Psoas muscle (tissue), 8 donors: Measurements from ENCODE around the gene STXBP1. TPM values are rescaled to one million over a fixed set of nuclear protein-coding genes. Genes with fewer than 3 reads are reported as not detected.
A peak's percentile ranks its signal among the peaks of the same experiment; 100 is the strongest.

Experiments used
- ATAC-seq, 4 donors: fragments of 200-7000 bp; cut with Tn5 transposase; one replicate each; pipeline ENCODE4 v1.9.1; 2020; ENCODE audit warnings: moderate library complexity in 3 of 4, mild to moderate bottlenecking in 2 of 4
- DNase-seq, 2 donors: peaks; one replicate each; pipeline ENCODE4 v3.0.0-alpha.2; 2020
- H3K27ac ChIP-seq: fragments of 200-600 bp; one replicate; pipeline ENCODE4 v1.8.0; 2022
- H3K27me3 ChIP-seq, 3 donors: fragments of 200-600 bp in 1 of 3; one replicate each; pipeline versions ENCODE4 v1.6.1 to v1.8.0; 2013 to 2022; ENCODE audit warnings: low read length in 2 of 3, mild to moderate bottlenecking in 2 of 3, moderate library complexity in 1 of 3; ENCODE audit not compliant: insufficient read depth in 3 of 3
- H3K36me3 ChIP-seq, 2 donors: fragments of 200-600 bp in 1 of 2; one replicate each; pipeline versions ENCODE4 v1.6.1 to v1.8.0; 2013 to 2022; ENCODE audit warnings: low read depth in 1 of 2, mild to moderate bottlenecking in 1 of 2, moderate library complexity in 1 of 2; ENCODE audit not compliant: insufficient read depth in 1 of 2
- H3K4me1 ChIP-seq: fragments of 200-600 bp; one replicate; pipeline ENCODE4 v1.8.0; 2022
- H3K4me3 ChIP-seq: fragments of 200-600 bp; one replicate; pipeline ENCODE4 v1.8.0; 2022; ENCODE audit warnings: mild to moderate bottlenecking
- H3K9me3 ChIP-seq: fragments of 200-600 bp; one replicate; pipeline ENCODE4 v1.8.0; 2022
- CTCF ChIP-seq: fragments of 200-600 bp; IDR thresholded peaks from one replicate; pipeline ENCODE4 v1.8.0; 2022; ENCODE audit warnings: antibody characterized with exemption
- WGBS, 3 donors: extraction: QIAGEN DNeasy Blood & Tissue Kit; methylation state at CpG; one replicate each; pipeline versions ENCODE4 v1.1.6 to v1.1.7; 2013; 5-methylcytosine and 5-hydroxymethylcytosine counted together
- intact Hi-C, 2 donors: fragments of 100-400 bp; cut with DNase I; formaldehyde crosslinking; loops; one replicate each; pipeline versions ENCODE4 v1.11.0 to v1.14.2; 2022
- polyA plus RNA-seq, 3 donors: library from polyadenylated mRNA; stranded (reverse); fragments of 200-250 nt; gene quantifications; one replicate each; pipeline ENCODE4 v1.2.3, GENCODE V29; 2013
- total RNA-seq, 4 donors: library from RNA; stranded (reverse); fragmentation: NEBNext Ultra II Directional in 2 of 4; extraction: Animal tissue kit (Norgen Biotek cat#: 25700) in 2 of 4; gene quantifications; one replicate each; pipeline versions ENCODE4 v1.2.1 to v1.2.4, GENCODE V29; 2021 to 2023
- donor health status: healthy with polysubstance abuse.
- donor health status: DM: no; HTN: no; CAD: no; lungs with moderate emphysema.
- donor health status: Bipolar disorder and iron deficiency.
- donor health status: healthy.
- donor health status: DM: yes; HTN: yes; CAD: no.
- donor health status: DM: no; HTN: no; CAD: no.
- donor health status: DM: no; HTN: no; CAD: no.
- donor health status: DM: yes; HTN: yes; CAD: no.

STXBP1 gene
- total and polyA plus RNA-seq, 7 donors, result 2.8 to 12.3 (median 6.7) TPM

GRCh38 chr9:127626752-127627493, 14.8 kb downstream of the STXBP1 start:
- 42 to 54% (median 49%) methylated on average over 8 of the region's 8 CpGs for WGBS, 3 donors
- Histone ChIP-seq H3K4me1 (peaks cover 11% of the 10 kb centered on the region), H3K36me3 (no peaks in the 10 kb centered on the region), H3K27ac (no peak overlapping the region), H3K4me3 (no peak overlapping the region), H3K27me3 (no peaks in the 10 kb centered on the region), H3K9me3 (no peaks in the 10 kb centered on the region)
- ATAC-seq (no peak), DNase-seq (no peak)
- intact Hi-C loops, result no loop called here
- TF ChIP-seq CTCF, result no peak

GRCh38 chr9:127627494-127627855, 15.4 kb downstream of the STXBP1 start:
- ATAC-seq, result no peak

GRCh38 chr9:127628758-127629467, 16.8 kb downstream of the STXBP1 start:
- ATAC-seq, result no peak
- intact Hi-C loops, result no loop called here
- no peak overlapping the region for H3K4me3 ChIP-seq
- H3K27ac ChIP-seq, result no peak overlapping the region
- TF ChIP-seq CTCF, result no peak
- no peaks in the 10 kb centered on the region for H3K9me3 ChIP-seq
- no peaks in the 10 kb centered on the region for H3K27me3 ChIP-seq
- DNase-seq, result no peak
- H3K4me1 ChIP-seq, result peaks cover 11% of the 10 kb centered on the region
- H3K36me3 ChIP-seq, result no peaks in the 10 kb centered on the region
- 47 to 60% (median 58%) methylated on average over 9 of the region's 9 CpGs for WGBS, 3 donors

More at GRCh38 chr9:127627494-127627855, 15.4 kb downstream of the STXBP1 start:
- DNase-seq, result no peak
- 85 to 100% (median 92%) methylated on average over 2 of the region's 2 CpGs for WGBS, 3 donors
- Histone ChIP-seq H3K27ac (no peak overlapping the region), H3K4me3 (no peak overlapping the region), H3K27me3 (no peaks in the 10 kb centered on the region), H3K9me3 (no peaks in the 10 kb centered on the region), H3K36me3 (no peaks in the 10 kb centered on the region), H3K4me1 (peaks cover 11% of the 10 kb centered on the region)
- TF ChIP-seq CTCF, result no peak
- intact Hi-C loops, result no loop called here

GRCh38 chr9:127629468-127630081, 17.5 kb downstream of the STXBP1 start:
- intact Hi-C loops, result no loop called here
- TF ChIP-seq CTCF, result no peak
- DNase-seq, result no peak
- no peaks in the 10 kb centered on the region for H3K27me3 ChIP-seq
- H3K4me3 ChIP-seq, result no peak overlapping the region
- H3K27ac ChIP-seq, result no peak overlapping the region
- ATAC-seq, result peak in 3 of 4 donors; percentile 38 to 46 (median 40)
- H3K4me1 ChIP-seq, result peaks cover 11% of the 10 kb centered on the region
- H3K36me3 ChIP-seq, result no peaks in the 10 kb centered on the region
- no peaks in the 10 kb centered on the region for H3K9me3 ChIP-seq
- 78 to 81% (median 79%) methylated on average over 8 of the region's 8 CpGs for whole genome bisulfite sequencing, 3 donors
